ENCODE measurements around the gene P4HA2. TPM values are rescaled to one million over a fixed set of nuclear protein-coding genes. Genes with fewer than 3 reads are reported as not detected.

P4HA2 gene
- polyA plus RNA-seq, 1 donor (not counting 4 experiments of a cell fraction or from before 2014, with no cell fraction given), result 93.6 TPM

DNA sequence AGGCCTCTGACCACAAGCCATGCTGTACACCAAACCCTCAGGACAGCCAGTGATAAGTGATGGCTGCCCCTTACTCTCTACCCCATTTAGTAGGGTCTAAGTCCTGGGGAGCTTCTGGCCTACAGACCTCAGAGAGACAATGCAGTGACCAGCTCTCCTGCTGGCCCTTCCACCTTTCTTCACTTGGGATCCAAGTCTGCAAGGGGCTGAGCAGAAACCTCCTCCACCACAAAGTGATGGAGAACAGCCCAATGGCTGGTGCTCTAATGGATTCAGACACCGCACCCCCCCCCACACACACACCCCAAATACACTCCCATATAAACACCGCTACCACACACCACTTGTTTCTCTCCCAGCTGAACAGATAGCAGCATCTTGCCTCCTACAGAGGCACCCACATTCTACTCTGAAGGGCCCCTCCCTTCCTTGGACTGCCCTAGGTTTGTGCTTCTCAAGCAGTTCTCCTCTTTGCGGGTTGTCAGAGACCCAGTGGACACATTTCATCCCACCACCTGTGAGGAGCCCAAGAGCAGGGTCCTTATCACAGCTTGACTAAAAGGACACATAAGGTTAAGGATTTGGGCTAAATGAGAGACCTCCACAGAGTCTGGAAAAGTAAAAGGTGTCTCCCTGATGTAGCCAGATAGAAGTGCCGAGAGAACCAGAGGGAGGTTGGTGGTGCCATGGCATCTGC is 28.6 kb upstream of the P4HA2 start:
- dilution Hi-C loops (cut with MboI; ENCODE audit: extremely low pct_ligation_motif_present, low sequenced_read_pairs), result no loop called here
- no peaks in the 10 kb centered on the region for H3K9me3 ChIP-seq (ENCODE audit: control insufficient read depth, low read depth, low read length)
- H3K27ac ChIP-seq (ENCODE audit: control insufficient read depth, insufficient read depth, low read length), result no peak overlapping the region
- no peak overlapping the region for H3K9ac ChIP-seq (ENCODE audit: control insufficient read depth, extremely low read depth, insufficient read depth, low read length)
- DNase-seq (ENCODE audit: low read depth, low spot score) (no peak), FAIRE-seq (no peak)
- H3K36me3 ChIP-seq (ENCODE audit: control insufficient read depth in 2 of 2, extremely low read depth in 1 of 2, insufficient read depth in 2 of 2, low read length in 2 of 2), result peaks cover 0 to 2% of the 10 kb centered on the region in 2 experiments
- no peak overlapping the region for H2AFZ ChIP-seq (ENCODE audit: control insufficient read depth, low read length)
- no peak for TF ChIP-seq EZH2 (IDR thresholded peaks at IDR 0.05; ENCODE audit: low read length)
- TF ChIP-seq, protein P1, sequence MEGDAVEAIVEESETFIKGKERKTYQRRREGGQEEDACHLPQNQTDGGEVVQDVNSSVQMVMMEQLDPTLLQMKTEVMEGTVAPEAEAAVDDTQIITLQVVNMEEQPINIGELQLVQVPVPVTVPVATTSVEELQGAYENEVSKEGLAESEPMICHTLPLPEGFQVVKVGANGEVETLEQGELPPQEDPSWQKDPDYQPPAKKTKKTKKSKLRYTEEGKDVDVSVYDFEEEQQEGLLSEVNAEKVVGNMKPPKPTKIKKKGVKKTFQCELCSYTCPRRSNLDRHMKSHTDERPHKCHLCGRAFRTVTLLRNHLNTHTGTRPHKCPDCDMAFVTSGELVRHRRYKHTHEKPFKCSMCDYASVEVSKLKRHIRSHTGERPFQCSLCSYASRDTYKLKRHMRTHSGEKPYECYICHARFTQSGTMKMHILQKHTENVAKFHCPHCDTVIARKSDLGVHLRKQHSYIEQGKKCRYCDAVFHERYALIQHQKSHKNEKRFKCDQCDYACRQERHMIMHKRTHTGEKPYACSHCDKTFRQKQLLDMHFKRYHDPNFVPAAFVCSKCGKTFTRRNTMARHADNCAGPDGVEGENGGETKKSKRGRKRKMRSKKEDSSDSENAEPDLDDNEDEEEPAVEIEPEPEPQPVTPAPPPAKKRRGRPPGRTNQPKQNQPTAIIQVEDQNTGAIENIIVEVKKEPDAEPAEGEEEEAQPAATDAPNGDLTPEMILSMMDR (optimal IDR thresholded peaks at IDR 0.05 in 1 of 3, IDR thresholded peaks at IDR 0.05 in 1 of 3, conservative IDR thresholded peaks at IDR 0.05 in 1 of 3; ENCODE audit: extremely low read depth in 1 of 3, insufficient read depth in 2 of 3, low read length in 3 of 3), result no peak
- no peak overlapping the region for H3K4me3 ChIP-seq (ENCODE audit: control insufficient read depth in 2 of 3, extremely low read depth in 1 of 3, insufficient read depth in 2 of 3, low read depth in 1 of 3, low read length in 3 of 3)
- H3K9me1 ChIP-seq (ENCODE audit: control insufficient read depth, extremely low read depth, insufficient read depth, low read length), result peaks cover under 1% of the 10 kb centered on the region
- H3K27me3 ChIP-seq (ENCODE audit: control insufficient read depth, extremely low read depth, insufficient read depth, low read length), result no peaks in the 10 kb centered on the region
- H3K79me2 ChIP-seq (ENCODE audit: control insufficient read depth, insufficient read depth, low read length), result peaks cover 17% of the 10 kb centered on the region
- no peaks in the 10 kb centered on the region for H4K20me1 ChIP-seq (ENCODE audit: control insufficient read depth, extremely low read depth, insufficient read depth, low read length)
- H3K4me2 ChIP-seq (ENCODE audit: control insufficient read depth, extremely low read depth, insufficient read depth, low read depth, low read length), result no peak overlapping the region
- H3K4me1 ChIP-seq (ENCODE audit: control insufficient read depth, extremely low read depth, insufficient read depth, low read length), result peaks cover 42% of the 10 kb centered on the region

DNA sequence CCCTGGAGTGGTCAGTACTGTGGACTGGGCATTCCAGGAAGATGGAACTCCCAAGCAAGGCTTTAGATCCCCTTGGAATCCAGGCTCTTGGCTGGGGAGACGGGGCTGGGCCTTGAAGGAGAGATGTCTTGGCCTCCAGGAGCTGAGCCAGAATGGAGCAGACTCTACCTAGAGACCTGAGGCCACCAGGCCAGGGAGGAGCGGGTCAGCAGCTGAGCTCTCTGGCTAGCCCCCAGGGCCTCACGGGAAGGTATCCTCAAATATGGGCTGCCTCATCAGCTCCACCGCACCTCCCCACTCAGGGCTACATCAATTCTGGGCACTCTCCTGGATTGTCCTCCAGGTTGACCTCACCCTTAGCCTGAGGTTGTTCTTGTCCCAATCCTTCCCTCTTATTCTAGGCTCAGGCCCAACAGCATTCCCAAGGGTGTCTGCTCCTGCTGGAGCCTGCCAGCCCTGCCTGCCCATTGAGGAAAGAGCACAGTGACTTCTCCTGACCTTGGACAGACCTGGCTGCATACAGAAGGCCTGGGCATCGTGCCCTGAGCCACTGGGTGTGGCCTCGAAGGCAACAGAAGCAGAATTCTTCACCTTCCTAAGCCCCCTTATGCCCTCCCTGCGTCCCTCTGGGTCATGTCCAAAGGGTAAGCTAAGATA is 26.8 kb upstream of the P4HA2 start:
- Histone ChIP-seq H3K4me3 (ENCODE audit: control insufficient read depth in 2 of 3, extremely low read depth in 1 of 3, insufficient read depth in 2 of 3, low read depth in 1 of 3, low read length in 3 of 3) (no peak overlapping the region), H3K4me1 (ENCODE audit: control insufficient read depth, extremely low read depth, insufficient read depth, low read length) (peaks cover 24% of the 10 kb centered on the region), H3K4me2 (ENCODE audit: control insufficient read depth, extremely low read depth, insufficient read depth, low read depth, low read length) (no peak overlapping the region), H3K27me3 (ENCODE audit: control insufficient read depth, extremely low read depth, insufficient read depth, low read length) (no peaks in the 10 kb centered on the region), H3K9me1 (ENCODE audit: control insufficient read depth, extremely low read depth, insufficient read depth, low read length) (no peaks in the 10 kb centered on the region), H4K20me1 (ENCODE audit: control insufficient read depth, extremely low read depth, insufficient read depth, low read length) (no peaks in the 10 kb centered on the region), H3K79me2 (ENCODE audit: control insufficient read depth, insufficient read depth, low read length) (peaks cover 15% of the 10 kb centered on the region), H2AFZ (ENCODE audit: control insufficient read depth, low read length) (no peak overlapping the region), H3K9me3 (ENCODE audit: control insufficient read depth, low read depth, low read length) (no peaks in the 10 kb centered on the region), H3K36me3 (ENCODE audit: control insufficient read depth in 2 of 2, extremely low read depth in 1 of 2, insufficient read depth in 2 of 2, low read length in 2 of 2) (no peaks in the 10 kb centered on the region), H3K27ac (ENCODE audit: control insufficient read depth, insufficient read depth, low read length) (no peak overlapping the region), H3K9ac (ENCODE audit: control insufficient read depth, extremely low read depth, insufficient read depth, low read length) (no peak overlapping the region)
- TF ChIP-seq EZH2 (IDR thresholded peaks at IDR 0.05; ENCODE audit: low read length), result no peak
- TF ChIP-seq, protein P1 (optimal IDR thresholded peaks at IDR 0.05 in 1 of 3, IDR thresholded peaks at IDR 0.05 in 1 of 3, conservative IDR thresholded peaks at IDR 0.05 in 1 of 3; ENCODE audit: extremely low read depth in 1 of 3, insufficient read depth in 2 of 3, low read length in 3 of 3), result no peak
- dilution Hi-C loops (cut with MboI; ENCODE audit: extremely low pct_ligation_motif_present, low sequenced_read_pairs), result no loop called here
- no peak for DNase-seq (ENCODE audit: low read depth, low spot score)
- no peak for FAIRE-seq
